GM12891 (cell line): Measurements from ENCODE around the gene PNPLA2.

Source experiments
- DNase-seq: peaks from one replicate; pipeline ENCODE4 v3.0.0; 2011; ENCODE audit warnings: low spot score; ENCODE audit not compliant: insufficient read length
- FAIRE-seq: peaks from 2 replicates; lab custom pipeline; 2011; peaks lifted over from hg19 to GRCh38; lab: Jason Lieb, UNC
- PAX5 ChIP-seq: IDR thresholded peaks from 2 replicates; pipeline ENCODE4 v1.6.1; 2011; ENCODE audit warnings: low read length, moderate library complexity, mild to moderate bottlenecking; ENCODE audit not compliant: insufficient read depth, severe bottlenecking
- POLR2A ChIP-seq: IDR thresholded peaks from 2 replicates; pipeline ENCODE4 v1.6.1; 2011; ENCODE audit warnings: low read depth, low read length, control low read depth
- POLR2AphosphoS5 ChIP-seq: IDR thresholded peaks from 2 replicates; pipeline ENCODE4 v1.6.1; 2011; ENCODE audit warnings: low read depth, low read length, control low read depth
- POU2F2 ChIP-seq: IDR thresholded peaks from 2 replicates; pipeline ENCODE4 v1.6.1; 2011; ENCODE audit warnings: low read depth, mild to moderate bottlenecking, control low read depth, low read length, moderate library complexity
- SPI1 ChIP-seq: IDR thresholded peaks from 2 replicates; pipeline ENCODE4 v1.6.1; 2011; ENCODE audit warnings: low read depth, low read length, control low read depth
- TAF1 ChIP-seq: IDR thresholded peaks from 2 replicates; pipeline ENCODE4 v1.6.1; 2011; ENCODE audit warnings: low read depth, low read length, control low read depth

PNPLA2 gene

DNA sequence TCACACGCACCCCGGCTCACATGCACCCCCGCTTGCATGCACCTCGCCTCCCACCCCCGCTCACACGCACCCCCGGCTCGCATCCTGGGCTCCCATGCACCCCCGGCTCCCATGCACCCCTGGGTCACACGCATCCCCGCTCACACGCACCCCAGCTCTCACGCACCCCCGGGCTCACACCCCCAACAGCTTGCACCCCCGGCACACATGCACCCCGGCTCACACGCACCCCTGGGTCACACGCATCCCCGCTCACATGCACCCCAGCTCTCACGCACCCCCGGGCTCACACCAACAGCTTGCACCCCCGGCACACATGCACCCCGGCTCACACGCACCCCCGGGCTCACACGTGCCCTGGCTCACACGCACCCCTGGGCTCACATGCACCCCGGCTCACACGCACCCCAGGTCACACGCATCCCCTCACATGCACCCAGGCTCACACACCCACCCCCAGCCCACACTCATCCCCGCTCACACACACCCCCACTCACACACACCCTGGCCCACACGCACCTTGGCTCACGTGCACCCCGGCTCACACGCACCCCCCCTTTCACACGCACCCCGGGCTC is 40.1 kb downstream of the PNPLA2 start:
- DNase-seq: no peak
- no peak for FAIRE-seq
- TF ChIP-seq PAX5 (no peak), SPI1 (no peak), TAF1 (no peak), POLR2A (no peak)

DNA sequence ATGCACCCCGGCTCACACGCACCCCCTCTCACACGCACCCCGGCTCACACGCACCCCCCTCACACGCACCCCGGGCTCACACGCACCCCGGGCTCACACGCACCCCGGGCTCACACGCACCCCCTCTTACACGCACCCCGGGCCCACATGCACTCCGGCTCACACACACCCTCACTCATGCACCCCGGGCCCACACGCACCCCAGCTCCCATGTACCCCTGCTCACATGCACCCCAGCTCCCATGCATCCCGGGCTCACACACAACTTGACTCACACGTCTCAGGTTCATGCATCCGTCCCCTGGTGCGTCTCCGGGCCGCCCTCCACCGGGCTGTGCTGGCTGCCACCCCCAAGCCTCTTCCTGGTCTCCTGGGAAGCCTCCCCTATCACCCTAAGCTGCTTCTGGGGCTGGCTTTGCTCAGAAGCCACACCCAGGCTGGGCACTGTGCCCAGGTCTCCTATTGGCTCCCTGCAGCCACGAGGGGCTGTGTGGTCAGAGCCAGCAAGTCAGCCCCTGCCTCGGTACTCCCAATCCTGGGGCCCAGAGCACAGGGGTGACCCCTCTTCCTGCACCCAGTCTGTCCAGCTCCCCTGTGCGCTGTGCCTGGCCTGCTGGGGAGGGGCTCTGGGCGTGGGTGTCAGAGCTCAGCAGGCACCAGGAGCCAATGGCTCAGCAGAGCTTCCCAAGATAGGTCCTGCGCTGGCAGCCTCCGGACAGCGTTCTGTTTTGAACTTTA is 40.8 kb downstream of the PNPLA2 start:
- DNase-seq (no peak), FAIRE-seq (no peak)
- TF ChIP-seq SPI1: no peak
- TF ChIP-seq PAX5: no peak
- no peak for TF ChIP-seq TAF1
- no peak for TF ChIP-seq POU2F2
- no peak for TF ChIP-seq POLR2A

DNA sequence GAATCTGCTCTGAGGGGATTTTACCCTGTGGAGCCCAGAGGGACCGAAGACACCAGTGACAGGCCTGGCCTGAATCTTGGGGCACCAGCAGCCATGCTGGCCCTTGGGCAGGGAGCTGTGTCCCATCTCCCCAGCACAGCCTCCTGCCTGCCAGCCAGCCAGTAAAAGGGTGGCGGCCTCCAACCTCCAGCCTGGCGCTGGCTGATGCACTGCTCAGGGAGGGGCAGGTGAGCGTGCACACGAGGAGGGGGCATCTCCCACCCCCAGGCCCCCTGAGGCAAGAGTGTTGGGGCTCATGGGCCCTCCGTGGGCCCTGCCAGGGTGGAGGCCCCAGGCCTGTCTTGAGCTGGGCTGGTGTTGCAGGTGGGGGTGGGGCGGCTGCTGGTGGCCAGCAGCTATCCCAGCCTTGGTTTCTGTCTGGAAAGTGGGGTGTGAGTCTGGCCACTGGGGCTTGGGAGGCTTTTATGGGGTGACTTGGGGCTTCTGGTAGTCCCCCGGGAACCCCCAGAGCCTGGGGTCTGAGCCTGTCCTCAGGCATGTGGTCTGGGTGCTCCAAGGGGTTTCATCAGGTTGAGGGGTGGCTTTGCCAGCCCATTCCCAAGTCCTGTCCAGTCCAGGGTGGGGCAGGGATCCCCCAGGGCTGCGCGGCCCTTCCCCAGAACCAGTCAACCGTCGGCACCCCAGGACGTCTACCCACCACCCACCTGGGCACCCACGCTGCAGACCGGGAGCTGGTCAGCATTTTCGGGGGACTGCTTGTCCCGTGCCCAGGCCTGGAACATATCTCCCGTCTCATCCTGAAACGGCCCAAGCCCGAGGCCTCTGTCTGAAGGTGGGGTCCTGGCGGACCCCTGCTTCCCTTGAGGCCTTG is 41.8 kb downstream of the PNPLA2 start:
- no peak for TF ChIP-seq POLR2AphosphoS5
- TF ChIP-seq TAF1: no peak
- TF ChIP-seq SPI1: no peak
- no peak for TF ChIP-seq POU2F2
- no peak for TF ChIP-seq POLR2A
- no peak for TF ChIP-seq PAX5

DNA sequence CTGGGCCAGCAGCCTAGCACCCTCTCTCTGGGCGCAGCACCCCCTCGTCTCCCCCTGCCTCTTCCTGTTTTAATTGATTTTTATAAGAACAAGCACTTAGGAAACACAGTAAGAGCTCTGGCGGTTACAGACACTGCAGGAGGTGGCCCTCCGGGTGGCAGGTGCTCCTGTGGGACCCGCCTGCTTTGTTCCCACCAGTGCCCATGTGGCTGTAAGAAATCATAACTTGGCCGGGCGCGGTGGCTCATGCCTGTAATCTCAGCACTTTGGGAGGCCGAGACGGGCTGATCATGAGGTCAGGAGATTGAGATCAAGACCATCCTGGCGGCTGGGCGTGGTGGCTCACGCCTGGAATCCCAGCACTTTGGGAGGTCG is 42.4 kb downstream of the PNPLA2 start:
- TF ChIP-seq POLR2AphosphoS5: no peak
- no peak for DNase-seq
- FAIRE-seq: no peak

More for the DNA sequence above, 41.8 kb downstream of the PNPLA2 start:
- DNase-seq (no peak), FAIRE-seq (no peak)

DNA sequence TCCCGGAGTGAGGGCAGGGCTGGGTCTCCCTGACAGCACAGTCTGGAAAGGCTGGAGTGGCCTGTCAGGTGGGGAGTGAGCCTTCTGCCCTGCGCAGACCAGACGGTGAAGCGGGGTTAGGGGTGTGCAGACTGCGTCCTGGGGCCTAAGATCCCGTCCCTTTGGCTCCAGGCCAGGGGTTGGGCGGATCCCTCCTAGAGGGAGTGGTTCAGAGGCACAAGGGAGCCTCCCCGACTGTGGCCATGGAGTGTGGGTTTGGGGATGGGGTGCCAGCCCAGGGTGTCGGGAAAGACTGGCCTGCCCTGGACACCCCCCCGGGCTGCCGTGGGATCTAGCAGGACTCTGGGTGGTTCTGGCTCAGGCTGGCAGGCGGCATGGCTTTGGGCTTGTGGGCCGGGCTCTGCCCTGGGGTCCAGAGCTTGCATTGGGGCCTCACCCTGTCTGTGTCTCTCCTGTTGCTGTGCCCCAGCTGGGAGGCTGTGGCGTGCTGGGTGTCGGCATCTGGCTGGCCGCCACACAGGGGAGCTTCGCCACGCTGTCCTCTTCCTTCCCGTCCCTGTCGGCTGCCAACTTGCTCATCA is 43.5 kb downstream of the PNPLA2 start:
- no peak for FAIRE-seq
- TF ChIP-seq POLR2A (no peak), TAF1 (no peak), POLR2AphosphoS5 (no peak), PAX5 (no peak), SPI1 (no peak), POU2F2 (no peak)
- DNase-seq: no peak

DNA sequence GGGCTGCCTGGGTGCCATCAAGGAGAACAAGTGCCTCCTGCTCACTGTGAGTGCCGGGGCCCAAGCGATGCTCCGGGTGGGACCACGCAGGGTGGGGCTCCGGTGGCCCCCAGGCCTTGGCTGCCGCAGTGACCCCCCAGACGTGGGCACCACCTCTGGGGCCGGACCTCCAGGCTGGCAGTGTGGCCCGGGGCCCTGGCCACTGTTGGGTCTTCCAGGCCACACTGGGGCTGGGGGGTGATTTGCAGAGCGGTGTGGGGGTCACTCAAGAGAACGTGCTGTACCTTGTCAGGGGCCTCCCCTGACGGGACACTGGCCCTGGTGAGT is 43.9 kb downstream of the PNPLA2 start:
- no peak for DNase-seq
- no peak for TF ChIP-seq POLR2A
- no peak for TF ChIP-seq SPI1
- TF ChIP-seq TAF1: no peak
- no peak for FAIRE-seq

DNA sequence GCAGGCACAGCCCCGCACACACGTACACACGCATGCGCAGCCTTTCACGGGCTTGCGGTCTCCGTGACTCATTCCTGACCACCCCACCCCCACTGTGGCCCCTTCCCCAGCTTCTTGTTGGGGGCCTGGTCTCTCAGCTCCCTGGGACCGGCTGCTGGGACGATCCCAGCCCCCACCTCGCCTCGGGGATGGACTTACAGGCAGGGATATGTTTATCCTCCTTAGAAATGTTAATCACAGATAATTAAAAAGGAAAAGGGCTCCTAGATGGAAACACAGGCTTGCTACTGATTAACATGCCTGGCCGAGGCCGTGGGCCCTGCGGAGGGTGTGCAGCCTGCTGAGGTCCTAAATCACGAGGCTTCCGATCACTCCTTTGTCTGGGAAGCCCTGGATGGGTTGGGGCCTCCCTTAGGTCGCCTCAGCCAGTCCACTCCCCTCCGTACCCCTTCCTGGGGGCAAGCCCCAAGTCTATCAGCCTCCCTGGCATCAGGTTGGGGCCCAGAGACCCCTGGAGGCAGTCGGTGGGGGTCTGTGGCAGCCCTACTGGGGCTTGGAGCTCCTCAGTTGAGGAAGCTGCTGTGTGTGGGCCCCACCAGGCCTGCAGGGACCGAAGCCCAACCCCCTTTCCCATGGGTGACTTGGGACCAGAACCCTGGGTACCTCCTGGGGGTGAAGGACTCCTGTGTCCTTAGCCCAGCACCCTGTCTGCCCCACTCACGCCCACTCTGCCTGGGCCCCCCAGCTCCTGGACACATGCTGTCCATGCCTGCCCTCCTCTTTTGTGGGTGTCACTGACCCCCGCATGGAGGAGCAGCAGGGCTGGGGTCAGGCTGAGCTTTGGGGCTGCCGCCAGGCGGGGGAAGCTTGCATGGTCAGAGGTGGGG is 44.6 kb downstream of the PNPLA2 start:
- DNase-seq (no peak), FAIRE-seq (no peak)
- no peak for TF ChIP-seq PAX5
- no peak for TF ChIP-seq POU2F2
- no peak for TF ChIP-seq POLR2AphosphoS5
- no peak for TF ChIP-seq TAF1
- TF ChIP-seq POLR2A: no peak
- no peak for TF ChIP-seq SPI1

DNA sequence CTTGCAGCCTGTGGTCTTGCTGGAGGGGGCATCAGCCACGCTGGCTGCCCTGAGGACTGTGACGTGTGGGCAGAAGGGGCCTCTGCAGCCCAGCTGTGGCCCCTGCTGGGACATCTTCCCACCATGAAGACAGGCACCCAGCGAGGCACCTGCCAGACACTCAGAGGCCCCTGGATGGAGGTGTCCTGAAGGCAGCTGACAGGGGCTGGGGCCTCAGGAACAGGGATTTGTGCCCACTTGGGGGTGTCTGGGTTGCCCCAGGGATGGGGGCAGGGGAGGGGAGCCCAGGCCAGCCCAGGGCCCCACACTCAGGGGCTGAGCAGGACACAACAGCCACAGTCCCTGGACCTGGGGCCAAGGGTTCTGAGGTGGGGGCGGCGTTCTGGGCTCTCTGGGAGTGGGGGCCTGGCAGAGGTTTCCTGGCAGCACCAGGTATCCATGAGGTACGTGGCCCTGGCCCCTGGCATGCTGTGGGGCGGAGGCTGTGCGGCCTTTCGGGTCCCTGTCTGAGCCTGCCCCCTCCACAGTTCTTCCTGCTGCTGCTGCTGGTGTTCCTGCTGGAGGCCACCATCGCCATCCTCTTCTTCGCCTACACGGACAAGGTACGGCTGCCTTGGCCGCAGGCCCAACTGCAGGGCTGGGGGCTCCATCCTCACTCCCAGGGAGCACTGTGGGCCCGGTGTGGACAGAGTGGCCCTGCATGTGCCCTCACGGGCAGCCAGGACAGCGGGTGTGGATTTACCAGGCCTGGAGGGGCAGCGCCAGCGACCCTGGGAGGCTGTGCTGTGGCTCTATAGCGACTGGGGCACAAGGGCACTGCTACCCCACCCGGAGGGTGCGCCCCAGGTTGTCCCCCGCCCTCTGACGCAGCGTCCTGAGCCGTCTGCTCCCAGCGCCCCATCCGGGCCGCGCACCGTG is 45.5 kb downstream of the PNPLA2 start:
- FAIRE-seq: no peak
- TF ChIP-seq POLR2A (no peak), POLR2AphosphoS5 (no peak), SPI1 (no peak), TAF1 (no peak), POU2F2 (no peak), PAX5 (no peak)

DNA sequence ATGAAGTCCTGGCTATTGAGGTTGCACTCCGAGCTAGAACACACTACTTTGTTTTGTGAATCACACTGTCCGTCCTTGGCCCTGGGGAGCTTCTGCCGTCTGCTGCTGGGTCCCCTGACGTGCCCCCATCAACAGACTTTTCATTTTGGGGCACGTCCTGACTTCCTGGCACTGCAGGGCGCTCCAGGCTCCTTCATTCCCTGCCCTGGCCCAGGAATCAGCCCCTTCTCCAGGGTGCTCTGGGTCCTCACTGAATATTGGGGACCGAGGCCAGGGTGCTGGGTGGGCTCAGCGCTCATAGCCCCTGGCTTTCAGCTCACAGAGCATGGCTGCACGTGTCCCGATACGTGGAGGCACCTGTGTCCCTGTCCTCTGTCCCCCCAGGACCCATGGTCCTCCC is 46.2 kb downstream of the PNPLA2 start:
- no peak for FAIRE-seq
- no peak for DNase-seq
- TF ChIP-seq SPI1 (no peak), TAF1 (no peak), POLR2AphosphoS5 (no peak), POU2F2 (no peak), PAX5 (no peak), POLR2A (no peak)

More for the DNA sequence above, 45.5 kb downstream of the PNPLA2 start:
- DNase-seq: no peak
